ENCODE measurements around the gene ZNF804A.
"Not testable (repeated sequence)": the region's sequence is repeated elsewhere in the genome, so short reads cannot be mapped to it uniquely, and the experiment has no call there.

ZNF804A gene

DNA sequence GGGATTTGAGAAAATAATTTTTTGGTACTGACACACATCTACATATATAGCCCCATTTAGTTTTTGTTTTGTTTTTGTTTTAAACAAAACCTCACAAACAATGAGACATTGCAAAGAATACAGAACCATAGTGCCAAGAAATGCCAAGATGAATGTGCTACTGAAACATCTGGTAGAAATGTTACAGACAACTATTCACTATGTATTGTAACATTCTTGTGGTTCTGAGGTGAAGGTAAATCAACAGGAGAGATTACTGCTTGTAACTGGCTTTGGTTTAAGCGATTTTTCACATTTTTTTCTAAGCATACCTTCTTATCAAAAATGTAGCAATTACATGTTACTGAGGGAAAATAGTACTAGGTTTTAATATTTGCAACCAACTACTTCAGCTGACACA lies 281.3 kb downstream of the ZNF804A start:
- DNase-seq (ENCODE audit: low read depth), result no peak
- TF ChIP-seq, protein P1, sequence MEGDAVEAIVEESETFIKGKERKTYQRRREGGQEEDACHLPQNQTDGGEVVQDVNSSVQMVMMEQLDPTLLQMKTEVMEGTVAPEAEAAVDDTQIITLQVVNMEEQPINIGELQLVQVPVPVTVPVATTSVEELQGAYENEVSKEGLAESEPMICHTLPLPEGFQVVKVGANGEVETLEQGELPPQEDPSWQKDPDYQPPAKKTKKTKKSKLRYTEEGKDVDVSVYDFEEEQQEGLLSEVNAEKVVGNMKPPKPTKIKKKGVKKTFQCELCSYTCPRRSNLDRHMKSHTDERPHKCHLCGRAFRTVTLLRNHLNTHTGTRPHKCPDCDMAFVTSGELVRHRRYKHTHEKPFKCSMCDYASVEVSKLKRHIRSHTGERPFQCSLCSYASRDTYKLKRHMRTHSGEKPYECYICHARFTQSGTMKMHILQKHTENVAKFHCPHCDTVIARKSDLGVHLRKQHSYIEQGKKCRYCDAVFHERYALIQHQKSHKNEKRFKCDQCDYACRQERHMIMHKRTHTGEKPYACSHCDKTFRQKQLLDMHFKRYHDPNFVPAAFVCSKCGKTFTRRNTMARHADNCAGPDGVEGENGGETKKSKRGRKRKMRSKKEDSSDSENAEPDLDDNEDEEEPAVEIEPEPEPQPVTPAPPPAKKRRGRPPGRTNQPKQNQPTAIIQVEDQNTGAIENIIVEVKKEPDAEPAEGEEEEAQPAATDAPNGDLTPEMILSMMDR (IDR thresholded peaks at IDR 0.05; ENCODE audit: insufficient read depth, low read depth, low read length, missing control alignments), result no peak
- H3K4me3 ChIP-seq (ENCODE audit: low read depth, low read length), result no peak overlapping the region

DNA sequence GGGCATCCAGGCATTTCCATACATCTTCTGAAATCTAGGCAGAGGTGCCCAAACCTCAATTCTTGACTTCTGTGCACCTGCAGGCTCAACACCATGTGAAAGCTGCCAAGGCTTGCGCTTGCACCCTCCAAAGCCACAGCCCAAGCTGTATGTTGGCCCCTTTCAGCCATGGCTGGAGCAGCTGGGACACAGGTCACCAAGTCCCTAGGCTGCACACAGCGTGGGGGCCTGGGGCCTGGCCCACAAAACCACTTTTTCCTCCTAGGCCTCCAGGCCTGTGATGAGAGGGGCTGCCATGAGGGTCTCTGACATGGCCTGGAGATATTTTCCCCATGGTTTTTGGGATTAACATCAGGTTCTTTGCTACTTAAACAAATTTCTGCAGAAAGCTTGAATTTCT lies 288.3 kb downstream of the ZNF804A start:
- DNase-seq (ENCODE audit: low read depth); H3K4me3 ChIP-seq (ENCODE audit: low read depth, low read length): not testable (repeated sequence)

DNA sequence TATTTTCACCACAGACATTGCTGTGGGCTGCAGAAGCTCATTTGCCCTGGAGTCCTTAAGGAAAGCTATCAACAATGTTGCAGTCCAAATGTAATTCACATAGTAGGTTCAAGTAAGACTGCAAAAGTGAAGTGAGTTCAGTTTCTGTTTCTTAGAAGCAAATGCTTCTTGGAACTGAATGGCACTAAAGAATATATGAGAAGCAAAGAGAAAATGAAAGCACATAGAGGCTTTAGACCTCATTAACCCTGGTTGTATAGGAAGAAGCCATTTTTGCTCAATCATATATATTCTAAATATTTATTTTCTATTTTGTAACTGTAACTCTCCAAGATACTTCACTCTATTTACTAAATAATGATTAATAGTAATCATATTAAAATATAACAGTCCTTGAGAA lies 292.0 kb downstream of the ZNF804A start:
- H3K4me3 ChIP-seq (ENCODE audit: low read depth, low read length), result no peak overlapping the region
- DNase-seq (ENCODE audit: low read depth), result peak; percentile 8
- TF ChIP-seq, protein P1 (IDR thresholded peaks at IDR 0.05; ENCODE audit: insufficient read depth, low read depth, low read length, missing control alignments), result no peak

DNA sequence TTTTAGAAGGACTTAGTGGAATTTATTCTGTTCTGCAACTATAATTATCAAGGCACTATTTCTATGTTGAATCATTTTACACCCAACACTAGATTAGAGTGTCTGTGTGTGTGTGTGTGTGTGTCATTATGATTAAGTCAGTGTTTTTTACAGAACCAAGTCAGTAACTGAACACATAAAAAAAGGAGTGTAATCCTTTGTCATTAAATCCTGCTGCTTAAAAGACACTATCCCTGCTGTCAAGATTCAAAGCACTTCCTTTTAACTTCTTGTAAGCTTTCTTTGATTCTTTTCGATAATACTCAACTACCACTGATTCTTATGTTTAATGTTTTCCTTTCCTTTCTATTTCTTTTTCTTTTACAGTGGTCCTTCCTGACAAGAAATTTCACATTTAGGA lies 306.7 kb downstream of the ZNF804A start:
- TF ChIP-seq, protein P1 (IDR thresholded peaks at IDR 0.05; ENCODE audit: insufficient read depth, low read depth, low read length, missing control alignments), result no peak
- no peak for DNase-seq (ENCODE audit: low read depth)
- H3K4me3 ChIP-seq (ENCODE audit: low read depth, low read length), result no peak overlapping the region

DNA sequence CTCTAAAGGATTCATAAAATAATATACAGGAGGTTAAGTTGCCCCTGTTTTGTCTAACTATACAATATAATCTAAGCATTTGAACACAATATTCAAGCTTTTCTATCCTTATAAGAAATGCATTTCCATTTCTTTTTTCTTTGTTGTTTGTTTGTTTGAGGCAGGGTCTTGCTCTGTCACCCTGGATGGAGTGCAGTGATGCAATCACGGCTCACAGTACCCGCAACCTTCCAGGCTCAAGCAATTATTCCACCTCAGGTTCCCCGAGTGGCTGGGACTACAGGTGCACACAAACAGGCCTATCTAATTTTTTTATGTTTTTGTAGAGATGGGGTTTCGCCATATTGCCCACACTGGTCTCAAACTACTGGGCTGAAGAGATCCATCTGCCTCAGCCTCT lies 307.8 kb downstream of the ZNF804A start:
- TF ChIP-seq, protein P1 (IDR thresholded peaks at IDR 0.05; ENCODE audit: insufficient read depth, low read depth, low read length, missing control alignments), result no peak
- H3K4me3 ChIP-seq (ENCODE audit: low read depth, low read length), result no peak overlapping the region
- no peak for DNase-seq (ENCODE audit: low read depth)

DNA sequence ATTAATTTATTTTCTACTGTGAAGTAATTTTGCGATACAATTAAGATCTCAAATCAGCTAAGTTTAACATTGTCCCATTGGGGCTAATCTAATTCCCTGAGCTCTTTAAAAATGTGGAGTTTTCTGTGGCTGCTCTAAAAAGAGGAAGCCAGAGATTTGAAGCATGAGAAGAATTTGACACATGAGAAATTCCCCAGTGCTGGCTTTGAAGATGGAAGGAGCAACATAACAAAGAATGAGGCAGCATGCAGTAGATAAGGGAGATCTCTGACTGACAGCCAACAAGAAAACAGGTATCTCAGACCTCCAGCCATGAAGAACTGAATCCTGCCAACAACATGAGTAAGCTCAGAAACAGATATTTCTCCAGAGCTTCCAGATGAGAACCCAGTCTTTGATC lies 308.4 kb downstream of the ZNF804A start:
- TF ChIP-seq, protein P1 (IDR thresholded peaks at IDR 0.05; ENCODE audit: insufficient read depth, low read depth, low read length, missing control alignments), result no peak
- H3K4me3 ChIP-seq (ENCODE audit: low read depth, low read length), result no peak overlapping the region
- no peak for DNase-seq (ENCODE audit: low read depth)

DNA sequence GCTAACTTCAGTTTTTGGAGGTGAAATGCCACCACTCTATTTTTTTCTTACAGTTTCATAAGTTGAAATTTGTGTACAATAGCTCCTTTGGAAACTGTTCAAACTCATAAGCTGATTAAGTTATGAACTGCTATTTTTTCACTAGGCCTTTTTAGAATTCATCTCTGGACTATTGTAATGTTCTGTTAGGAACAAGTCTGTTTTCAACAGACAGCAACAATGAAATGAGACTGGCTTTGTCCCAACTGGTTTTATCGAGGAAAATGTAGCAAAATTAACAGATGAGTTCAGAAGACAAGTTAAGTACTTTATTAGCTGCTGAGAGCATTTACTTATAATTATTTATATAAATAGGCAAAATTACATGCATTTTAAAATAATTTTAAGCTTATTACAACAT lies 310.6 kb downstream of the ZNF804A start:
- DNase-seq (ENCODE audit: low read depth), result no peak
- TF ChIP-seq, protein P1 (IDR thresholded peaks at IDR 0.05; ENCODE audit: insufficient read depth, low read depth, low read length, missing control alignments), result no peak
- H3K4me3 ChIP-seq (ENCODE audit: low read depth, low read length), result no peak overlapping the region
